Mucosa of stomach (tissue), 1 donor: Measurements from ENCODE around the gene CNFN.
A peak's percentile ranks its signal among the peaks of the same experiment; 100 is the strongest.

Experiments
- H3K27me3 ChIP-seq: one replicate; pipeline ENCODE4 v1.7.0; 2013; ENCODE audit warnings: mild to moderate bottlenecking, low read length; ENCODE audit not compliant: control insufficient read depth, insufficient read depth
- H3K36me3 ChIP-seq: one replicate; pipeline ENCODE4 v1.7.0; 2013; ENCODE audit warnings: low read length; ENCODE audit not compliant: control insufficient read depth, insufficient read depth
- H3K4me1 ChIP-seq: one replicate; pipeline ENCODE4 v1.7.0; 2013; ENCODE audit warnings: mild to moderate bottlenecking, low read length; ENCODE audit not compliant: control insufficient read depth, insufficient read depth
- H3K4me3 ChIP-seq: one replicate; pipeline ENCODE4 v1.7.0; 2013; ENCODE audit warnings: low read length
- H3K9ac ChIP-seq: one replicate; pipeline ENCODE4 v1.7.0; 2013; ENCODE audit warnings: mild to moderate bottlenecking, low read length, moderate library complexity
- H3K9me3 ChIP-seq: one replicate; pipeline ENCODE4 v1.7.0; 2013; ENCODE audit warnings: mild to moderate bottlenecking, low read length, moderate library complexity; ENCODE audit not compliant: control insufficient read depth
- donor health status: Pancreatic carcinoma.

CNFN gene

DNA sequence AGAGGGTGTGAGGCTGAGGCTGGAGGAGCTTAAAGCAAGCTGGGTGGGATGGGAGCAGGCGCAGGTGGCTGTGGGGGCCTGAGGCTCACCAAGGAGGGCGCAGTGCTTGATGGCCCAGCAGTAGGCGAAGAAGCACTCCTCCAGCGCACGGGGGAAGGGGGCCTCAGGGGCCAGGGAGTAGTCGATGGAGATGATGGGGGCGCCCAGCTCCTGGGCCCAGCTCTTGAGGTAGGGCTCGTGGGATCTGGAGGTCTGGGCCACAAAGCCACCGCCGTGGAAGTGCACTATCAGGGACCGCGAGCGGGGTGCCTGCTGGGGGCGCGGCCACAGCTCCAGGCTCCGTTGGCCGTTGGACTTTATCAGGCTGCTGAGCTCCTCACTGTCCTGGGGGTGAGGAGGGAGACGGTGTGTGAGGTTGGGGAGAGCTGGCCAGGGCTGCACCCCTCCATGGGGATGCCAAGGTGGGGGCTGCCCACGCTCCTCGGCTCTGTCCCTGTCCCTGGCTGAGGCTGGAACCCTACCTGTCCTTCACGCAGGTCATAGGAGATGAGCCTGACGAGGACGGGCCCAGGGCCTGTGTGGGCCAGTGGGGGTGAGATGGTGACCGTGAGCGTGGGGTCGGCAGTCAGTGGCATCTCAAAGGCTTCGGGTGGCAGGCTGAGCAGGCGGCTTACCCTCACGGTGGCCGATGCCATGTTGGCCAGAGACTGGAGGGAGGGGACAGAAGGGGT is 17.2 kb upstream of the CNFN start:
- Histone ChIP-seq H3K4me1 (peaks cover 11% of the 10 kb centered on the region), H3K4me3 (no peak overlapping the region), H3K9me3 (no peaks in the 10 kb centered on the region), H3K36me3 (peaks cover 4% of the 10 kb centered on the region), H3K9ac (no peak overlapping the region), H3K27me3 (no peaks in the 10 kb centered on the region)

DNA sequence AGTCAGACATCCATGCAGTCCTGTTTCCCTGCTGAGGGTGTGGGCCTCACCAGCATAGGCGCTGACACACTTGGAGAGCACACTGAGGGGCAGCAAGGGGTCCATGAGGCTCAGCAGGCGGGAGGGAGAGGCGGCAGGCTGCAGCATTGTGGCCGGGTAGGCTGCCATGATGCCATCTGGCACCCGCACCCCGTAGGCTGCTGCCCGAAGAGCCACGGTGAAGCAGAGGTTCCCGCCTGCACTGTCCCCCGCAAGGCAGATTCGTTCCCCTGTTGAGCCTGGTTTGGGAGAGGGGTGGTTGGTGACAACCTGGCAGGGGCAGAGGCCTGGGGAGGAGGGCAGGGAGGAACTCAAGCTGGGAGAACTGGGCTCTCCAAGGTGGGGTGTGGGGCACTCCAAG is 16.0 kb upstream of the CNFN start:
- peaks cover 4% of the 10 kb centered on the region for H3K36me3 ChIP-seq
- peaks cover 9% of the 10 kb centered on the region for H3K4me1 ChIP-seq
- H3K4me3 ChIP-seq, result no peak overlapping the region
- no peaks in the 10 kb centered on the region for H3K9me3 ChIP-seq
- H3K9ac ChIP-seq, result no peak overlapping the region
- H3K27me3 ChIP-seq, result no peaks in the 10 kb centered on the region

DNA sequence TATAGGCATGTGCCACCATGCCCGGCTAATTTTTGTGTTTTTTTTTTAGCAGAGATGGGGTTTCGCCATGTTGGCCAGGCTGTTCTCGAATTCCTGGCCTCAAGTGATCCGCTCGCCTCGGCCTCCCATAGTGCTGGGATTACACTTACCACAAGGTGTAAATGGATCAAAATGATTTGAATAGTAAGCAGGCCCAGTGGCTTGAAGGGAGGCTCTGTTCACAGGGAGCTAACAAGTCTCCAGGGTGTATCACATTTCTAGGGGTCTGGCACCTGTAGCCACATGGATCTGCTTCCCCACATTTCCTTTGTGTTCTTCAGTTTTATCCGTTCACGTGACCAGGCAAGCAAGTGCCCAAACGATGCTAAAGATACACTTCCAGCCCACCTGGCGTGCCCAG is 13.5 kb upstream of the CNFN start:
- Histone ChIP-seq H3K36me3 (peaks cover 4% of the 10 kb centered on the region), H3K9me3 (no peaks in the 10 kb centered on the region), H3K4me1 (peaks cover 7% of the 10 kb centered on the region), H3K4me3 (no peak overlapping the region), H3K27me3 (no peaks in the 10 kb centered on the region), H3K9ac (no peak overlapping the region)

DNA sequence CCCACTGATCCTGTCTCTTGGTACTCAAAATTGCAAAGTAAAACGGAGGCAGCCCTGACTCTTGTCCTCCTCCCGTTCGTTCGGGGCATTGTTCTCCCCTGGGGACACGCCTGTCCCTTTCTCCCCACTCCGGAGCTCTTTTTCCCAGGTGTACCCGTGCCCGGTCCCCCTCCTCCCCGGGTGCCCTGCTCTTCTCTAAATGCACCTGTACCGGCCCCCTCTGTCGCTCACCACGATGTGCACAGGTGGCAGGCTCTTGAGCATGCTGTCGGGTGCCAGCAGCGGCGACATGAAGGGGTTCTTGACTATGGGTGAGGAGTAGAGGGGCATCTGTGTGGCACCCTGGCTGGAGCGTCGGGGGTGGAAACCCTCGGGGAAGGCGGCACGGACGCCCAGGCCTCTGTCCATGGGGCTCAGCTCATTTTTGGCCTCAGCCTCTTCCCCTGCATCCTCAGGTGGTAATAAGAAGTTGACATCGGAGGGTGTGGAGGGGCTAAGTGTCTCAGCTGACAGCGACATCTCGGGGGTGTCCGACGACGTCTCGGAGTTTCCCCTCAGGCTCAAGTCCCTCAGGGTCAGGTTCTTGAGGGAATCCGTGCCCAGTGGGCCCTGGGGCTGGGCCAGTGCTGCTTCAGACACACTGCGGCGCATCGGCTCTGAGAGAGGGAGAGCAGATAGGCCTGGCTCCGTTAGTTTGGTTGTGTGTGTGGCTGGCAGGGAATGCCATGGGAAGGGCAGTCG is 12.4 kb upstream of the CNFN start:
- Histone ChIP-seq H3K9ac (no peak overlapping the region), H3K4me1 (peaks cover 9% of the 10 kb centered on the region), H3K4me3 (no peak overlapping the region), H3K36me3 (peaks cover 4% of the 10 kb centered on the region), H3K9me3 (no peaks in the 10 kb centered on the region), H3K27me3 (no peaks in the 10 kb centered on the region)

DNA sequence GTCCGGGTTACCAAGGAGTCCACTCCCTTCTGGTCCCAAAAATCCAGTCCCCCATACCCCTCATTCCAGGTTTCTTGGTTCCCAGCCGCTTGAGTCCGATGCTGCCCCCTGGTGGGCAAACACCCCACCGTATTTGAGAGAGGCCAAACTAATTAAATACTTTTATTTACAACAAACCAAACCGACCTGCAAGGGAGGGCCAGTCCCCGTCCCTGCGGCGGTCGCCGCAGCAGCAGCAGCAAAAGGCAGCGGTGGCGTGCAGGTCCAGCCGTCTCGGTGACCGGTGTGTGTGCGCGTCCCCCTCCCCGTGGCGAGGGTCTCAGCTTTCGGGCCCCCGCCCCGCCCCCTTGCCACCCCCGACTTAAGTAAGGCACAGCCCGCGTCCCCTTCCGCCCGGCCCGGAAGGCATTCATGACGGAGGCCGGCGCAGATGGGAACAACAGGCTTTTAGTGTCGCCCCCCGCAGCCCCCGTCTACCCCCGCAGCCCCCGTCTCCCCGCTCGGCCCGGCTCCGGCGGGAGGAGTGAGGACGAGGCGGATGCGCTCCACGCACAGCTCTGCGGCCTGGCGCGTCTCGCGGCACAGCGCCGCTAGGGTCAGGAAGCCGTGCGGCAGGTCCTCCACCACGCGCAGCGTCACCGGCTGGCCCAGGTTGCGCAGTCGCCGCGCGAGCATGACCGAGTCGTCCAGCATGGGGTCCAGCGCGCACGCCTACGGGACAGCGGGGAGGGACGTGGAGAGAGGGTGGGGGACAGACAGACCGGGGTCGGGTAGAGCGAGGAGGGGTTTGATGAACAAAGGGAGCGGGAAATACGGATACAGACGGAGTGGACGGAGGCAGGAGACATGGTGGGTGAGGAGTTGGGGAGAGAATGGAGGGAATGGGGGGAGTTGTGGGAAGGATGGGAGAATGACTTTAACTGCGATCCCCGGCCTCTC is 11.5 kb upstream of the CNFN start:
- no peaks in the 10 kb centered on the region for H3K9me3 ChIP-seq
- H3K27me3 ChIP-seq, result no peaks in the 10 kb centered on the region
- peaks cover 14% of the 10 kb centered on the region for H3K4me1 ChIP-seq
- H3K9ac ChIP-seq, result peak overlapping the region; percentile 45
- no peak overlapping the region for H3K4me3 ChIP-seq
- H3K36me3 ChIP-seq, result peaks cover 4% of the 10 kb centered on the region

DNA sequence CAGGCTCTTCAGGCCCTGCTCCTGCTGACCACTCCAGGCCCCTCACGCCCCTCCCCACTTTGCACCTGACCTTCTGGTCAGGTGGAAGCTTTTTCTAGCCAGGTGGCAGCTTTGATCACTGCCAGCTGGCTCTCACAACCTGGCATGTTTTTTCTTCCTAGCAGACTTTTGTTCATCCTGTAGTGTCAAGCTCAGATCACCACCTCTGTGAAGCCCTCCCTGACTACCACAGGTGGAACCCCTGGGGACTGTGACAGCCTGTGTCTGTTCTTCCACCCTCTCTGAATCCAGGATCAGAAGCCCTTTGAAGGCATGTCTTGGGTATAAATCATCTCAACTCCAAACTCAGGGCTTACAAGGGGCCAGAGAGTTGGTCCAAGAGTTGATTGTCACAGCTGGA is 10.3 kb upstream of the CNFN start:
- Histone ChIP-seq H3K4me1 (peaks cover 18% of the 10 kb centered on the region), H3K4me3 (no peak overlapping the region), H3K36me3 (no peaks in the 10 kb centered on the region), H3K27me3 (no peaks in the 10 kb centered on the region), H3K9me3 (no peaks in the 10 kb centered on the region), H3K9ac (no peak overlapping the region)

DNA sequence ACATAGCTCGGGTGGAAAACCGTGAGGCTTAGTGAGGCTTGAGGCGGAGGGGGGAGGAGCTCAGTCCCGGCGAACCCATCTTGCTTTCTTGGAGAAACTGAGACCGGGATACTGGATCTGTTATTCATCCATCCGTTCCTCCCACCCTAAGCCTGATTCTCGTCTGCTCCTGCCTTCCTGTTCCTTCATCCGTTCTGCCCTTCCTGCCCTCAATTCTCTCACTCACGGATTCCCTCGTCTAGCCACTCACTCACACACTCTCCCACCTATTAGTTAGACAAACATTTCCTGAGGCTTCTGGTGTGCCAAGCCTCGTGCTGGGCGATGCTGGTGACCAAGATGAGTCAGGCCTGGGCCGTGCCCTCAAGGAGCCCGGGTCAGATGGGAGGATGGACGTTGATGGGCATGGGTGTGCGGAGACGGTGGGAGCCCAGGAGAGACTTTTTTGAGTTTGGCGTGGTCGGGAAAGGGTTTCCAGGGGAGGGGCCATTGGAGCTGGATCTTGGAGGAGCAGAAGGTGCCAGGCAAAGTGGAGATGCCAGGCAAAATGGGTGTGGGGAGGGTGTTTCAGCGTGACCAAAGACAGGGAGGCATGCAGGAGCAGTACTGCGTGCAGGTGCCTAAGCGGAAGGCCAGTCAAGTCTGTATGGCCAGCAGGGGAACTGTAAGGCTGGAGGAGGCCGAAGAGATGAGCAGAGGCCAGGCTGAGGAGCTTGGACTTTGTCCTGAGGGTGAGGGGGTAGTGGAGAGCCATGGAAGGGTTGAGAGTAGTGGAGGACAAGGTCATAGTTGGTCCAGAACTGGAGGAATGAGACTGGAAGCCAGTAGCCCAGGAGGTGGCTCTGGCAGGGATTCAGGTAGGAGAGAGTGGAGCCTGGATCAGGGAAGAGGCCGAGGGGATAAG is 7.4 kb upstream of the CNFN start:
- Histone ChIP-seq H3K27me3 (no peaks in the 10 kb centered on the region), H3K4me1 (peaks cover 18% of the 10 kb centered on the region), H3K9ac (peak overlapping the region; percentile 73), H3K4me3 (peak overlapping the region; percentile 70), H3K36me3 (no peaks in the 10 kb centered on the region), H3K9me3 (no peaks in the 10 kb centered on the region)

DNA sequence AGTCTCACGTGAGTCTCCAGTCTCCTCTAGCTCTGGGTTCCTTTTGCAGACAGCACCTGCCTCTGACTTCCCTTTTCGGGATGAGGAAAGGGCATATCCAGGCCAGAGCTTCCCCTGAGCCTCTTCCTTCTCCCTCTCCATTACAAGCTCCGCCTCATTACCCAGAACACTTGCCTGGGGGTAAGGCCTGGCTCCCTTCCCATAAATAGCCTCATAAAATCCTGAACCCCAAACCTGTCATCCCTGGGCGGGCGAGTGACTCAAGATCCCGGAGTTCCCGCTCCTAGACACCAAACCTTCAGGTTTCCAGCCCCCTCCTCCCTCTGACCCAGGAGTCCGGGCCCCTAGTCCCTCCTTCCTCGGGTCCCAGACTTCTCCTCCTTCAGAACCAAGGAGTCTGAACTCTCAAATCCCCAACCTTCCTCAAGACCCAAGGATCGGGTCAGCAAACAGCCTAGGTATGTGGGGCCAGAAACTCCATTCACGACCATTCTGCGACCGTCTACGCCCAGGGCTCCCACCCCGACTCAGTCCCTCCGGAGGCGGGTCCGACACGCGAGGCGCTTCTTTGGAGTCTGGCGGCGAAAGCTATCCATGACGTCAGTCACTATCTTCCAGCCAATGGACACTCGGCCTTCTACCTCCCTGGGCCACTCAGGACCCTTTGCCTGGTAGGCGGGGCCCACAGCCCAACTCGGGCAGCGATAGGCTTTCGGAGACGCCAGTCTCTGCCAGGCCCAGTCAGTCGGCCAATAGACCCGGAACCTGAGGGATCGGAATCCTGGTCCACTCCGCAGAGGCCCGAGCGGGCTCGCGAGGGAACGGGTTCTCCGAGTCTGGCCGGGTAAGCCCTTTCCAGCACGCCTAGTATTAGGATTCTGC is 6.5 kb upstream of the CNFN start:
- Histone ChIP-seq H3K36me3 (no peaks in the 10 kb centered on the region), H3K27me3 (peaks cover 4% of the 10 kb centered on the region), H3K4me1 (peaks cover 18% of the 10 kb centered on the region), H3K4me3 (peak overlapping the region; percentile 70), H3K9ac (peak overlapping the region; percentile 79), H3K9me3 (no peaks in the 10 kb centered on the region)

DNA sequence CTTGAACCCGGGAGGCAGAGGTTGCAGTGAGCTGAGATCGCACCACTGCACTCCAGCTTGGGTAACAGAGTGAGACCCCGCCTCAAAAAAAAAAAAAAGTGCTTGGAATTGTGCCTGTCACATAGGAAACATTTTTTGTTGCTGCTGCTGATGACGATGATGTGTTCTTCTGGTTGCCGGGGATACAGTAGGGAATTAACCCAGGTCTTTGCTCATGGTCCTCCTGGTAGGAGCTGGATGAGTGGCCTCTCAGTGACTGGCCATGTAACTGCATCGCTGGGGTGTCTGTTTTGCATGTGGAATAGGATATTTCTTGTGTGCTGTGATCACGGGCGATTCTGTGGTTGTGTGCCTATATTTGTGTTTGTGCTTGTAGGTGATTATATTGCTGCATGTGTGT is 4.7 kb upstream of the CNFN start:
- Histone ChIP-seq H3K9me3 (no peaks in the 10 kb centered on the region), H3K9ac (no peak overlapping the region), H3K36me3 (no peaks in the 10 kb centered on the region), H3K4me3 (no peak overlapping the region), H3K27me3 (peaks cover 18% of the 10 kb centered on the region), H3K4me1 (peaks cover 12% of the 10 kb centered on the region)

DNA sequence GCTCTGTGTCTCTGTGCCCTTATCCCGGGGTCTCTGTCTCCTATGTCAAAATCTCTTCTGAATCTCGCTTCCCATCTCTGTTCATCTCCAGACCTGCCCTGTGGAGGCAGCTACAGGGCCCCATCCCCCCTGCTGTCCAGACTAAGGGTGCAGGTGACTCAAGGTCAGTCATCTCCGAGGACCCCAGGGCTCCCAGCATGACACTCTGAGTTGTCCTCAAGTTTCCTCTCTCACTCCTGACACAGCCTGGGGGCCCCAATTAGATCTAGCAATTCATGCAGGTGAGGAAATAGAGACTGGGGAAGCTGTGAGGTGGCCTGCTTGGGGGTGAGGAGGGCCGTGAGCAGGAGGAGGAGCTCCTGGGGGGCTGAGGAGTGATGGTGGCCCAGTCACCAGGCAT is 2.1 kb upstream of the CNFN start:
- Histone ChIP-seq H3K4me1 (peaks cover 6% of the 10 kb centered on the region), H3K27me3 (peaks cover 29% of the 10 kb centered on the region), H3K9me3 (no peaks in the 10 kb centered on the region), H3K9ac (no peak overlapping the region), H3K4me3 (no peak overlapping the region), H3K36me3 (no peaks in the 10 kb centered on the region)
